GM12878 (cell line): ENCODE data around the gene PRR5L. TPM values are rescaled to one million over a fixed set of nuclear protein-coding genes. Genes with fewer than 3 reads are reported as not detected.

Experiments used
- ATAC-seq: fragments of 200-7000 bp; cut with Tn5 transposase; 3 replicates; pipeline ENCODE4 v1.9.1; 2020; ENCODE audit warnings: mild to moderate bottlenecking, moderate library complexity
- BruUV-seq: library from RNA; stranded (reverse); fragments of 400-500 nt; replicated peaks from 2 replicates; lab custom pipeline; 2021; lab: Mats Ljungman, UMichigan
- CTCF ChIA-PET: fragments of 300-600 bp; sonication (Branson Sonifier 250); formaldehyde crosslinking; extraction: SDS; loops from one replicate; lab custom pipeline; 2021; ENCODE audit warnings: inconsistent platforms; lab: Yijun Ruan, JAX
- POLR2A ChIA-PET: fragments of 350-600 bp; formaldehyde crosslinking; extraction: SDS; loops from one replicate; lab custom pipeline; 2021; ENCODE audit warnings: inconsistent platforms; lab: Charles Lee
- RAD21 ChIA-PET: fragments of 300-600 bp; sonication (Branson Sonifier 250); formaldehyde crosslinking; loops from one replicate; lab custom pipeline; 2023; ENCODE audit warnings: antibody characterized with exemption; ENCODE audit not compliant: unreplicated experiment; lab: Charles Lee
- SMC1A ChIA-PET: fragments of 300-600 bp; sonication (Branson Sonifier 250); formaldehyde crosslinking; loops from one replicate; lab custom pipeline; 2023; ENCODE audit not compliant: unreplicated experiment, uncharacterized antibody; lab: Charles Lee
- DNase-seq: peaks from one replicate; pipeline ENCODE4 v3.0.0-alpha.2; 2011; ENCODE audit warnings: low read depth, low spot score
- FAIRE-seq: peaks from 3 replicates; lab custom pipeline; 2011; peaks lifted over from hg19 to GRCh38; lab: Jason Lieb, UNC
- H2AFZ ChIP-seq: 2 replicates; pipeline ENCODE4 v1.6.0; 2011; ENCODE audit warnings: low read depth, low read length, control low read depth; ENCODE audit not compliant: control insufficient read depth
- H3K27ac ChIP-seq: 2 replicates; pipeline ENCODE4 v1.5.1; 2011; ENCODE audit warnings: control low read depth; ENCODE audit not compliant: control insufficient read depth, insufficient read depth
- H3K27me3 ChIP-seq, 2 experiments: replicated peaks in 1 of 2; 2 replicates each; pipeline versions ENCODE4 v1.6.0 to v1.6.1; 2011; ENCODE audit warnings: low read length in 1 of 2; ENCODE audit not compliant: control insufficient read depth in 2 of 2, insufficient read depth in 2 of 2
- H3K36me3 ChIP-seq, 2 experiments: 2 replicates each; pipeline ENCODE4 v1.5.1; 2011; ENCODE audit warnings: low read length in 1 of 2; ENCODE audit not compliant: control insufficient read depth in 2 of 2, insufficient read depth in 2 of 2
- H3K4me1 ChIP-seq: 2 replicates; pipeline ENCODE4 v1.6.1; 2011; ENCODE audit warnings: mild to moderate bottlenecking, low read length, moderate library complexity, mixed read lengths; ENCODE audit not compliant: control insufficient read depth, insufficient read depth
- H3K4me2 ChIP-seq: 2 replicates; pipeline ENCODE4 v1.6.0; 2011; ENCODE audit warnings: control low read depth; ENCODE audit not compliant: control insufficient read depth, insufficient read depth
- H3K4me3 ChIP-seq: fragments of 200-600 bp; sonication (generic); 2 replicates; pipeline ENCODE4 v1.5.1; 2016
- H3K79me2 ChIP-seq: 2 replicates; pipeline ENCODE4 v1.6.0; 2011; ENCODE audit warnings: low read length; ENCODE audit not compliant: control insufficient read depth, insufficient read depth
- H3K9ac ChIP-seq: 2 replicates; pipeline ENCODE4 v1.8.0; 2011; ENCODE audit warnings: low read length, control low read depth, mixed read lengths; ENCODE audit not compliant: control insufficient read depth, insufficient read depth
- H3K9me3 ChIP-seq: replicated peaks from 3 replicates; pipeline ENCODE4 v1.5.1; 2011; ENCODE audit warnings: mild to moderate bottlenecking, low read length; ENCODE audit not compliant: control insufficient read depth, insufficient read depth
- H4K20me1 ChIP-seq: 2 replicates; pipeline ENCODE4 v1.6.0; 2011; ENCODE audit not compliant: control insufficient read depth, insufficient read depth
- CBFB ChIP-seq: IDR thresholded peaks from 2 replicates; pipeline ENCODE4 v1.6.1; 2016; ENCODE audit warnings: antibody characterized with exemption, low read depth
- CREB1 ChIP-seq: IDR thresholded peaks from 2 replicates; pipeline ENCODE4 v1.6.1; 2012; ENCODE audit warnings: low read depth, mild to moderate bottlenecking, inconsistent platforms
- FOXK2 ChIP-seq: fragments of 450-650 bp; IDR thresholded peaks from 2 replicates; pipeline ENCODE4 v1.6.1; 2017; ENCODE audit warnings: mild to moderate bottlenecking, moderate library complexity
- GABPA ChIP-seq: IDR thresholded peaks from 2 replicates; pipeline ENCODE4 v1.6.1; 2014; ENCODE audit warnings: antibody characterized with exemption, low read depth, mild to moderate bottlenecking, inconsistent platforms
- KAT2A ChIP-seq: conservative IDR thresholded peaks from 2 replicates; pipeline ENCODE4 v1.6.1; 2011; ENCODE audit warnings: low read depth, low read length; ENCODE audit not compliant: control insufficient read depth
- MXI1 ChIP-seq: fragments of 150-350 bp; IDR thresholded peaks from 2 replicates; pipeline ENCODE4 v1.6.1; 2011; ENCODE audit warnings: low read depth, mild to moderate bottlenecking, inconsistent platforms, low read length, improper control_type of control experiment
- NFIC ChIP-seq: IDR thresholded peaks from 2 replicates; pipeline ENCODE4 v1.6.1; 2012; ENCODE audit warnings: low read depth, mild to moderate bottlenecking, inconsistent platforms, low read length, moderate library complexity
- NFYA ChIP-seq: IDR thresholded peaks from 2 replicates; pipeline ENCODE4 v1.6.1; 2011; ENCODE audit warnings: low read depth, mild to moderate bottlenecking, low read length, improper control_type of control experiment, borderline replicate concordance
- RCOR1 ChIP-seq: conservative IDR thresholded peaks from 2 replicates; pipeline ENCODE4 v1.6.1; 2012; ENCODE audit warnings: low read depth, low read length, improper control_type of control experiment
- SREBF1 ChIP-seq: IDR thresholded peaks from 2 replicates; pipeline ENCODE4 v1.6.1; 2012; ENCODE audit warnings: mild to moderate bottlenecking, low read length
- WGBS: methylation state at CpG from one replicate; pipeline ENCODE4 v1.1.6; 2016; ENCODE audit warnings: low lambda C conversion rate; ENCODE audit not compliant: insufficient replicate concordance, insufficient coverage; ENCODE audit errors: missing lambda C conversion rate; 5-methylcytosine and 5-hydroxymethylcytosine counted together
- in situ Hi-C: fragments of 300-500 bp; cut with MboI; formaldehyde crosslinking; loops from 9 replicates; pipeline ENCODE4 v1.14.3; 2018; ENCODE audit warnings: mixed read lengths
- intact Hi-C: fragments of 100-400 bp; cut with micrococcal nuclease; formaldehyde crosslinking; loops from one replicate; pipeline ENCODE4 v1.14.2; 2022; ENCODE audit not compliant: unreplicated experiment
- polyA plus RNA-seq, 11 experiments: library from polyadenylated mRNA; depleted of rRNA in 4 of 11; unstranded in 6 of 11; stranded (reverse) in 5 of 11; fragments of >200 nt; fragmentation: Nextera tagmentation in 4 of 11; fragmentation: Illumina TruSeq in 1 of 11; extraction: Ambion mirVana in 4 of 11; extraction: Trizol in 1 of 11; gene quantifications; 1 replicate in 1 of 11; 2 replicates in 10 of 11; pipeline versions ENCODE4 v1.2.1 to v1.2.3, GENCODE V29; 2011 to 2016; ENCODE audit warnings: inconsistent platforms in 2 of 11, missing spikeins in 2 of 11, low read depth in 1 of 11
- total RNA-seq, 4 experiments: library from RNA; depleted of rRNA in 3 of 4; stranded (reverse); fragments of >200 nt in 3 of 4; fragmentation: Illumina TruSeq in 1 of 4; extraction: Trizol in 1 of 4; gene quantifications; 2 replicates each; pipeline versions ENCODE4 v1.2.1 to v1.2.3, GENCODE V29; 2013 to 2021

Gene PRR5L
- total and polyA plus RNA-seq, 10 of the 15 experiments (the other 5 are each of a cell fraction or from before 2014, with no cell fraction given): 0.11 to 4.2 (median 0.67) TPM; not detected in 1

- peaks cover 15% of the 10 kb centered on the region for H3K4me1 ChIP-seq
- H3K36me3 ChIP-seq: no peaks in the 10 kb centered on the region
- no peak overlapping the region for H3K4me3 ChIP-seq
- H3K9ac ChIP-seq: no peak overlapping the region
- H3K9me3 ChIP-seq: no peaks in the 10 kb centered on the region
- no TSS peak for BruUV-seq
- ChIA-PET POLR2A (interaction anchor here (0.7 kb wide), 1 partner anchor 38 kb away, joined by 5 read pairs; no protein-coding TSS in a partner anchor), SMC1A (interaction anchor here (0.6 to 1.4 kb wide), 2 partner anchors 9 to 74 kb away, joined by 3 to 4 read pairs; no protein-coding TSS in a partner anchor), RAD21 (no interaction called here), CTCF (no interaction called here)
- no peak for TF ChIP-seq KAT2A
- no peak for TF ChIP-seq NFIC
- no peak for TF ChIP-seq SREBF1
- TF ChIP-seq FOXK2: no peak
- no peak for TF ChIP-seq CREB1
- no peak for TF ChIP-seq RCOR1
- no peak overlapping the region for H3K4me2 ChIP-seq
- no peak overlapping the region for H3K27ac ChIP-seq
- no peak overlapping the region for H2AFZ ChIP-seq
- no peaks in the 10 kb centered on the region for H3K79me2 ChIP-seq
- FAIRE-seq: no peak
- ATAC-seq: no peak
- intact Hi-C loops: no loop called here
- DNase-seq: no peak
- in situ Hi-C loops: no loop called here
- no peaks in the 10 kb centered on the region for H3K27me3 ChIP-seq
- WGBS: 44% methylated on average over 1 of the region's 1 CpG
- no peaks in the 10 kb centered on the region for H4K20me1 ChIP-seq
Measured at GRCh38 chr11:36403661-36404060, 107.6 kb downstream of the PRR5L start.

GRCh38 chr11:36404831-36405230, 108.7 kb downstream of the PRR5L start:
- no TSS peak for BruUV-seq
- TF ChIP-seq GABPA (no peak), CBFB (no peak), NFYA (no peak), MXI1 (no peak)
- no peak for FAIRE-seq

More at GRCh38 chr11:36404831-36405230, 108.7 kb downstream of the PRR5L start:
- RAD21 ChIA-PET: no interaction called here
- POLR2A ChIA-PET: no interaction called here
- CTCF ChIA-PET: no interaction called here
- in situ Hi-C loops (no loop called here), intact Hi-C loops (no loop called here)
- ATAC-seq (no peak), DNase-seq (no peak)
- Histone ChIP-seq H4K20me1 (no peaks in the 10 kb centered on the region), H3K27me3 (no peaks in the 10 kb centered on the region), H3K36me3 (no peaks in the 10 kb centered on the region), H2AFZ (no peak overlapping the region), H3K79me2 (no peaks in the 10 kb centered on the region), H3K4me2 (no peak overlapping the region), H3K27ac (no peak overlapping the region), H3K9ac (no peak overlapping the region), H3K4me3 (no peak overlapping the region), H3K9me3 (no peaks in the 10 kb centered on the region), H3K4me1 (peaks cover 21% of the 10 kb centered on the region)
- SMC1A ChIA-PET: no interaction called here
- WGBS: 51% methylated on average over 3 of the region's 3 CpGs
